ENCODE measurements around the gene RAX2.

DNA sequence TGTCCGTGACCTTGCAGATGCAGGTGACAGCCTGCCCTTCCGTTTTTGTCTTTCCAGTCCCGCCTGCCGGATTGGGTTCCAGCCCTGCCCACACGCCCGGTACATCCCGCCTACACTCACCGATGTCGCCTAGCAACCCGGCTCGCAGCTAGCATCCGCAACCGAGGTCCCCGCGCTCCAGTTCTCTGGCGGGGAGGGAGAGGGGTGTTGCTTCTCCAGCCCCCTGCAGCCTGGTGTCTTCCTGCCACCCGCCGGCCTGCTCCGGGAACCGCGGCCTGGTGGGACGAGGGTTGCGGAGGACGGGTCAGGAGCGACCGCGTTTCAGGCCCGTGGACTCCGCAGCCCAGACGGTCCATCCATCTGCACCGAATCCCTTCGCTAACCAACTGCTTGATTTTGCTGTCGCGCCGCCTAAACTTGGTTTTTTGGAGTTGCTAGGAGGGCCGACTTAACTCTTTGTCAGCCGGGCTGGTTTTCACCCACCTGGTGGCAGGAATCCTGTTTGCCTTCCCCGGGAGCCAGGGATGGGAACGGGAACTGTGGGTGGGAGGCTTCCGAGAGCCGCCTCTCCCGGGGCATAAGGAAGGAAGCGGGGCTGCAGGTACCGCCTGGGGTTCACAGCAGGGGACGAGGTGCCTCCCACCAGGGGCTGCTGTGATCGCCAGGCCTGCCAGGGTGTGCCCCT is 29.5 kb upstream of the RAX2 start:
- TF ChIP-seq, protein P1, sequence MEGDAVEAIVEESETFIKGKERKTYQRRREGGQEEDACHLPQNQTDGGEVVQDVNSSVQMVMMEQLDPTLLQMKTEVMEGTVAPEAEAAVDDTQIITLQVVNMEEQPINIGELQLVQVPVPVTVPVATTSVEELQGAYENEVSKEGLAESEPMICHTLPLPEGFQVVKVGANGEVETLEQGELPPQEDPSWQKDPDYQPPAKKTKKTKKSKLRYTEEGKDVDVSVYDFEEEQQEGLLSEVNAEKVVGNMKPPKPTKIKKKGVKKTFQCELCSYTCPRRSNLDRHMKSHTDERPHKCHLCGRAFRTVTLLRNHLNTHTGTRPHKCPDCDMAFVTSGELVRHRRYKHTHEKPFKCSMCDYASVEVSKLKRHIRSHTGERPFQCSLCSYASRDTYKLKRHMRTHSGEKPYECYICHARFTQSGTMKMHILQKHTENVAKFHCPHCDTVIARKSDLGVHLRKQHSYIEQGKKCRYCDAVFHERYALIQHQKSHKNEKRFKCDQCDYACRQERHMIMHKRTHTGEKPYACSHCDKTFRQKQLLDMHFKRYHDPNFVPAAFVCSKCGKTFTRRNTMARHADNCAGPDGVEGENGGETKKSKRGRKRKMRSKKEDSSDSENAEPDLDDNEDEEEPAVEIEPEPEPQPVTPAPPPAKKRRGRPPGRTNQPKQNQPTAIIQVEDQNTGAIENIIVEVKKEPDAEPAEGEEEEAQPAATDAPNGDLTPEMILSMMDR (IDR thresholded peaks at IDR 0.05; ENCODE audit: low read depth, low read length), result no peak
- no peak for TF ChIP-seq POLR2A (IDR thresholded peaks at IDR 0.05; ENCODE audit: extremely low read depth, insufficient read length)

All from NB4 (cell line).